Spinal cord (tissue), 10 donors: ENCODE measurements around the gene ARF4. TPM values are rescaled to one million over a fixed set of nuclear protein-coding genes. Genes with fewer than 3 reads are reported as not detected.

Experiments
- DNase-seq, 6 donors: peaks; one replicate each; pipeline versions ENCODE4 v3.0.0 to v3.0.0-alpha.2; 2013 to 2015; ENCODE audit warnings: low spot score in 6 of 6, low read depth in 4 of 6
- H3K27ac ChIP-seq: one replicate; pipeline ENCODE4 v1.5.1; 2013; ENCODE audit warnings: low read depth, low read length, control low read depth
- H3K27me3 ChIP-seq: one replicate; pipeline ENCODE4 v1.6.1; 2013; ENCODE audit warnings: low read length; ENCODE audit not compliant: control insufficient read depth, insufficient read depth
- H3K36me3 ChIP-seq: one replicate; pipeline ENCODE4 v1.6.1; 2013; ENCODE audit warnings: low read length; ENCODE audit not compliant: control insufficient read depth, insufficient read depth
- H3K4me1 ChIP-seq: one replicate; pipeline ENCODE4 v1.6.1; 2013; ENCODE audit warnings: low read length; ENCODE audit not compliant: control insufficient read depth, insufficient read depth
- H3K4me3 ChIP-seq: one replicate; pipeline ENCODE4 v1.5.1; 2013; ENCODE audit warnings: low read depth, low read length, control low read depth
- H3K9me3 ChIP-seq: one replicate; pipeline ENCODE4 v1.6.1; 2013; ENCODE audit warnings: low read length; ENCODE audit not compliant: control insufficient read depth, insufficient read depth
- WGBS: methylation state at CpG from one replicate; pipeline ENCODE4 v1.1.5; 2013; ENCODE audit warnings: missing lambda C conversion rate; ENCODE audit not compliant: insufficient coverage; 5-methylcytosine and 5-hydroxymethylcytosine counted together
- polyA plus RNA-seq, 2 donors: library from polyadenylated mRNA; unstranded; fragments of 120-200 nt; gene quantifications; one replicate each; pipeline ENCODE4 v1.2.1, GENCODE V29; 2013; ENCODE audit not compliant: insufficient read length in 2 of 2
- total RNA-seq, 2 donors: library from RNA; depleted of rRNA in 1 of 2; stranded (reverse); fragments of 120-200 nt in 1 of 2; fragments of >200 nt in 1 of 2; gene quantifications; one replicate each; pipeline versions ENCODE4 v1.2.3 to v1.2.4, GENCODE V29; 2013 to 2014
- donor health status: healthy.

ARF4 gene
- total and polyA plus RNA-seq, 4 donors, result 108 to 199 (median 186) TPM

GRCh38 chr3:57557085-57557537 lies 40.0 kb downstream of the ARF4 start:
- DNase-seq, result peak in 1 of 6 donors; percentile 4
- Histone ChIP-seq H3K4me1 (peaks cover 26% of the 10 kb centered on the region), H3K27me3 (no peaks in the 10 kb centered on the region), H3K9me3 (no peaks in the 10 kb centered on the region), H3K27ac (no peak overlapping the region), H3K36me3 (peaks cover 4% of the 10 kb centered on the region), H3K4me3 (peak overlapping the region; percentile 93)
- WGBS, result 5% methylated on average over 26 of the region's 29 CpGs

GRCh38 chr3:57556459-57557084 lies 40.6 kb downstream of the ARF4 start:
- Histone ChIP-seq H3K4me3 (peak overlapping the region; percentile 93), H3K9me3 (no peaks in the 10 kb centered on the region), H3K27me3 (no peaks in the 10 kb centered on the region), H3K27ac (peak overlapping the region; percentile 85), H3K36me3 (peaks cover 4% of the 10 kb centered on the region), H3K4me1 (peaks cover 26% of the 10 kb centered on the region)
- under 1% methylated on average over 53 of the region's 54 CpGs for WGBS
- no peak for DNase-seq

- DNase-seq, result peak; percentile 83 to 98 (median 90)
- WGBS, result 0% methylated on average over 51 of the region's 54 CpGs
- Histone ChIP-seq H3K36me3 (peaks cover 4% of the 10 kb centered on the region), H3K27me3 (no peaks in the 10 kb centered on the region), H3K4me3 (peak within 1 kb of the TSS; percentile 93), H3K9me3 (no peaks in the 10 kb centered on the region), H3K27ac (peak within 1 kb of the TSS; percentile 85), H3K4me1 (peaks cover 26% of the 10 kb centered on the region)
Measured at GRCh38 chr3:57555738-57556458, 41.2 kb downstream of the ARF4 start, which contains the start of gene PDE12. PDE12 (plus strand) TSS chr3:57556274; CDS start chr3:57556380, 106 bp downstream.

- peaks cover 4% of the 10 kb centered on the region for H3K36me3 ChIP-seq
- H3K4me1 ChIP-seq, result peaks cover 26% of the 10 kb centered on the region
- H3K27ac ChIP-seq, result peak overlapping the region; percentile 85
- WGBS, result 17% methylated on average over 2 of the region's 8 CpGs
- no peaks in the 10 kb centered on the region for H3K27me3 ChIP-seq
- no peak for DNase-seq
- H3K4me3 ChIP-seq, result peak overlapping the region; percentile 93
- H3K9me3 ChIP-seq, result no peaks in the 10 kb centered on the region
Measured at GRCh38 chr3:57555306-57555705, 41.8 kb downstream of the ARF4 start.

GRCh38 chr3:57546616-57547015 lies 50.5 kb downstream of the ARF4 start:
- no CpG with 5 or more reads among the region's 1 CpG for WGBS
- no peak overlapping the region for H3K27ac ChIP-seq
- no peaks in the 10 kb centered on the region for H3K27me3 ChIP-seq
- no peaks in the 10 kb centered on the region for H3K9me3 ChIP-seq
- no peaks in the 10 kb centered on the region for H3K36me3 ChIP-seq
- DNase-seq, result no peak
- no peak overlapping the region for H3K4me3 ChIP-seq
- H3K4me1 ChIP-seq, result peaks cover 16% of the 10 kb centered on the region

GRCh38 chr3:57545636-57546268 lies 51.4 kb downstream of the ARF4 start:
- H3K27ac ChIP-seq, result no peak overlapping the region
- WGBS, result 54% methylated on average over 7 of the region's 7 CpGs
- no peak overlapping the region for H3K4me3 ChIP-seq
- H3K27me3 ChIP-seq, result no peaks in the 10 kb centered on the region
- H3K36me3 ChIP-seq, result no peaks in the 10 kb centered on the region
- no peaks in the 10 kb centered on the region for H3K9me3 ChIP-seq
- peak in 2 of 6 donors; percentile 15 to 38 for DNase-seq
- H3K4me1 ChIP-seq, result peaks cover 16% of the 10 kb centered on the region

GRCh38 chr3:57544181-57545125 lies 52.7 kb downstream of the ARF4 start, which contains the start of gene DNAH12:
DNAH12 (minus strand) TSS chr3:57544344; CDS start chr3:57542870, 1,474 bp downstream.
- Histone ChIP-seq H3K27me3 (no peaks in the 10 kb centered on the region), H3K4me3 (peak within 1 kb of the TSS; percentile 39), H3K4me1 (peaks cover 16% of the 10 kb centered on the region), H3K27ac (peak within 1 kb of the TSS; percentile 52), H3K36me3 (no peaks in the 10 kb centered on the region), H3K9me3 (no peaks in the 10 kb centered on the region)
- 2% methylated on average over 15 of the region's 20 CpGs for WGBS
- peak; percentile 40 to 90 (median 56) for DNase-seq

- WGBS, result 91% methylated on average over 3 of the region's 3 CpGs
- no peaks in the 10 kb centered on the region for H3K36me3 ChIP-seq
- no peaks in the 10 kb centered on the region for H3K27me3 ChIP-seq
- H3K27ac ChIP-seq, result no peak overlapping the region
- H3K4me1 ChIP-seq, result no peaks in the 10 kb centered on the region
- H3K4me3 ChIP-seq, result no peak overlapping the region
- no peak for DNase-seq
- H3K9me3 ChIP-seq, result no peaks in the 10 kb centered on the region
Measured at GRCh38 chr3:57538465-57538864, 58.7 kb downstream of the ARF4 start.

- Histone ChIP-seq H3K36me3 (no peaks in the 10 kb centered on the region), H3K9me3 (no peaks in the 10 kb centered on the region), H3K27me3 (no peaks in the 10 kb centered on the region), H3K4me1 (no peaks in the 10 kb centered on the region), H3K27ac (no peak overlapping the region), H3K4me3 (no peak overlapping the region)
- no peak for DNase-seq
Measured at GRCh38 chr3:57530071-57530608, 67.0 kb downstream of the ARF4 start.
